AG04449 (cell line): Measurements from ENCODE around the gene OR1F1.
A peak's percentile ranks its signal among the peaks of the same experiment; 100 is the strongest.
"Not testable (repeated sequence)": the region's sequence is repeated elsewhere in the genome, so short reads cannot be mapped to it uniquely, and the experiment has no call there.

Experiments
- CTCF ChIA-PET: fragments of 350-600 bp; formaldehyde crosslinking; extraction: SDS; loops from one replicate; lab custom pipeline; 2021; ENCODE audit warnings: antibody characterized with exemption; lab: Yijun Ruan, JAX
- POLR2A ChIA-PET: fragments of 400-600, 350-600 bp; formaldehyde crosslinking; extraction: SDS; loops from one replicate; lab custom pipeline; 2020; ENCODE audit warnings: antibody characterized with exemption, inconsistent platforms; lab: Yijun Ruan, JAX
- DNase-seq: peaks from one replicate; pipeline ENCODE4 v3.0.0-alpha.2; 2010; ENCODE audit warnings: low read depth, low spot score
- H3K4me3 ChIP-seq: 2 replicates; pipeline ENCODE4 v1.5.1; 2011; ENCODE audit warnings: low read depth, mild to moderate bottlenecking, control low read depth, low read length
- CTCF ChIP-seq: IDR thresholded peaks from one replicate; pipeline ENCODE4 v1.5.1; 2011; ENCODE audit warnings: mild to moderate bottlenecking, moderate library complexity, low read length, control low read depth, inconsistent platforms; ENCODE audit not compliant: insufficient read depth; ENCODE audit errors: missing control alignments

OR1F1 gene

DNA sequence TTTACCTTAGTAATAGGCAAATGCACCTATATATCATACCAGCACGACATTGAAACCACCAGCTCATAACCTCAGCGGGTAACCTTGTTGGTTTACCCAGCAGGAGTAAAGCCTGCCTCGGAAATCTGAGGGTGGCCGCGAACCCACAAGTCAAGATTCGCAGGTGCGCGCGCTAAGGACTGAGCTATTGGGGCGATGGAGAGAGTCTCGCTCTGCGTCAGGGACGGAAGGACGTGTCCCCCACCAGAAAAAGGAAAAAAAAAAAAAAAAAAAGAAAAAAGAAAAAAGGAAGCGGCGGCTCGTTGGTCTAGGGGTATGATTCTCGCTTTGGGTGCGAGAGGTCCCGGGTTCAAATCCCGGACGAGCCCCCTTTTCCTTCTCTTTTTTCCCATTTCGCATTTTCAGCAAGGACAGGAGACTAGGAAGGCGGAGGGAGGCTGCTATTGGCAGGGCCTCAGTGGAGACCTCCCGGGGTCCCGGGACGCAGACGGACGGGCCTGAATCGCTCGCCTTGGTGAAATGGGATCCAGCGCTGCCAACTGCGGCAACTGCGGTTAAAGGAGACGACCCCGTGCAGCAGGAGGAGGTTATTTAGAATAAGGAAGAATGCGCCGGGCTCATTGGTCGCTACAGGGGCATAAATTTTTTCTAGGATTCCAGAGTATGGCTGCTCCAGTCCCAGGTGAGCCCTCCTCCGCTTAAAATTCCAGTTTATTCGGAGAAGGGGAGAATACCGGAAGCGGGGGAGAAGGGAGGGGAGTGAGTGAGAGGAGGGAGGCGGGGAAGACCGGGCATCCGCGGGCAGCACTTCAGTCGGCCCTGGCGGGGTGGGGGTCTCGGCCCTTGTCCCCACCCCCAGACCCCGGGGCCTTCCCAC lies at the start of gene OR1F1:
TSS of gene OR1F1 (plus strand) at position 407 of the 877 bp plus-strand sequence.
- TF ChIP-seq CTCF: no peak
- peak; percentile 44 for DNase-seq
- CTCF ChIA-PET: interaction anchor here (0.9 to 1.3 kb wide), 3 partner anchors 20 to 312 kb away, joined by 3 to 6 read pairs (median 3); partner anchors contain the start of gene CLUAP1
- POLR2A ChIA-PET: interaction anchor here (0.6 to 0.8 kb wide), 2 partner anchors 38 to 305 kb away, joined by 3 to 7 read pairs; partner anchors contain the start of gene FLYWCH2
- H3K4me3 ChIP-seq: peak within 1 kb of the TSS; percentile 69

DNA sequence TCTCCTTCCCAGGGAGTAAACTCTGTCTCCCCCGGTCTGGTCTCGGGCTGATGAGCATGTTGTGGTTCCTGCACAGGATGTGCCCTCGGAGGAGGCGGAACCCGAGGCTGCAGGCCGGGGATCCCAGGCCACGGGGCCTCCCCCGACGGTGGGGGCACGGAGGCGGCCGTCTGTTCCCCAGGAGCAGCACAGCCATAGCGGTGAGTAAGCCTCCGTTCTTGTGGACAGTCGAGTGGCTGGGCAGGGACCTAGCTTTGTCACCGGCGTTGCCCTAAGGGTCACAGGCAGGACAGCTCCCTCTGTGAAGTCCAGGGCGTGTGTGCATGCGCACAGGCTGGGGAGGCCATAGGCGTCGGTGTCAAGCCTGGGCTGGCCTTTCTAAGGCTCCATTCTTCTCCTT lies 49.7 kb upstream of the OR1F1 start:
- no peak for DNase-seq
- no peak for TF ChIP-seq CTCF
- ChIA-PET POLR2A (no interaction called here), CTCF (interaction anchor here (1.3 to 14.9 kb wide), 3 partner anchors 9 to 106 kb away, joined by 5 to 206 read pairs (median 24); no protein-coding TSS in a partner anchor)
- H3K4me3 ChIP-seq: no peak overlapping the region

DNA sequence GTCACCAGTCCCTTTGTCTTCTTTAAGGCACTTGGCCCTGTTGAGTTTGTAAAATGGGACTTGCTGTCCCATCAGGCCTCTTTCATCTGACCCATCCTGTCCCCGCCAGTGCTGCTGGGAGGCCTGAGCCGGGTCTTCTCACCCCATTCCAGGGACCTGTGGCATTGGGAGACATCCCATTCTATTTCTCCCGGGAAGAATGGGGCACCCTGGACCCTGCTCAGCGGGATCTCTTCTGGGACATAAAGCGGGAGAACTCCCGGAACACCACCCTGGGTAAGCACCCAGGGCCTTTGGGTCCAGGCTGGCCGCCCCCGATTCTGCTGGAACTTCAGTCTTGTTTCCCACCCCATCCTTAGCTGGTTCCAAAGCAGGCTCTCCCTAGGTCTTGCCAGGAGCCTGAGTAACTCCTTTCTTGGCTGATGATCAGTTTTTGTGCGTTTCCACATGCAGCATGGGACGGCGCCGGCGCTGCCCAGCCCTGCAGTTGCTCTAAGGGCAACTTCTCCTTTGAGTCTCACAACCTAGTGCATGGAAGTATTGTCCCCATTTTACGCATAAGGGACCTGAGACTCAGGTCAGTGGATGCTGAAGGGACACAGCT lies 49.1 kb upstream of the OR1F1 start:
- TF ChIP-seq CTCF: no peak
- no peak for DNase-seq
- ChIA-PET CTCF (interaction anchor here (1.3 to 14.9 kb wide), 3 partner anchors 9 to 107 kb away, joined by 5 to 206 read pairs (median 24); no protein-coding TSS in a partner anchor), POLR2A (interaction anchor here (1.2 kb wide), 1 partner anchor 9 kb away, joined by 3 read pairs; no protein-coding TSS in a partner anchor)
- H3K4me3 ChIP-seq: no peak overlapping the region

GRCh38 chr16:3139561-3139960 lies 48.4 kb upstream of the OR1F1 start:
- ChIA-PET POLR2A (interaction anchor here (1.2 kb wide), 1 partner anchor 8 kb away, joined by 3 read pairs; no protein-coding TSS in a partner anchor), CTCF (interaction anchor here (1.1 to 14.9 kb wide), 5 partner anchors 8 to 107 kb away, joined by 4 to 206 read pairs (median 13); no protein-coding TSS in a partner anchor)
- H3K4me3 ChIP-seq, DNase-seq: not testable (repeated sequence)

DNA sequence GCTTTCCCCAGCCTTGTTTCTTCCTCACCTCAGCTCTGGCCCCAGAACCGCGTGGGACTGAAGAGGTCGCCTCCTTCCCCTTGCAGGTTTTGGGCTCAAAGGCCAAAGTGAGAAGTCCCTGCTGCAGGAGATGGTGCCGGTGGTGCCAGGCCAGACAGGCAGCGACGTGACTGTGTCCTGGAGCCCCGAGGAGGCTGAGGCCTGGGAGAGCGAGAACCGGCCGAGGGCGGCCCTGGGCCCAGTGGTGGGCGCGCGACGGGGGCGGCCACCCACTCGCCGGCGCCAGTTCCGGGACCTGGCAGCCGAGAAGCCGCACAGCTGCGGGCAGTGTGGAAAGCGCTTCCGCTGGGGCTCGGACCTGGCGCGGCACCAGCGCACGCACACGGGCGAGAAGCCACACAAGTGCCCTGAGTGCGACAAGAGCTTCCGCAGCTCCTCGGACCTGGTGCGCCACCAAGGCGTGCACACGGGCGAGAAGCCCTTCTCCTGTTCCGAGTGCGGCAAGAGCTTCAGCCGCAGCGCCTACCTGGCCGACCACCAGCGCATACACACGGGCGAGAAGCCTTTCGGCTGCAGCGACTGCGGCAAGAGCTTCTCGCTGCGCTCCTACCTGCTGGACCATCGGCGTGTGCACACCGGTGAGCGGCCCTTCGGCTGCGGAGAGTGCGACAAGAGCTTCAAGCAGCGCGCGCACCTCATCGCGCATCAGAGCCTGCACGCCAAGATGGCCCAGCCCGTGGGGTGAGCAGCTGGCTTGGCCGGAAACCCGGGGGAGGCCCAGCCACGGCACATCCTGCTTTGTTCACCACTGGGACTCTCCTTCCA lies 47.2 kb upstream of the OR1F1 start:
- no peak for DNase-seq
- CTCF ChIA-PET: interaction anchor here (0.7 to 14.9 kb wide), 3 partner anchors 7 to 376 kb away, joined by 3 to 206 read pairs (median 13); no protein-coding TSS in a partner anchor
- no peak for TF ChIP-seq CTCF
- H3K4me3 ChIP-seq: no peak overlapping the region
- POLR2A ChIA-PET: no interaction called here

- H3K4me3 ChIP-seq: no peak overlapping the region
- TF ChIP-seq CTCF: no peak
- ChIA-PET CTCF (interaction anchor here (14.9 kb wide), 1 partner anchor 6 kb away, joined by 206 read pairs; no protein-coding TSS in a partner anchor), POLR2A (no interaction called here)
- DNase-seq: no peak
Observed at GRCh38 chr16:3141781-3142311, 46.2 kb upstream of the OR1F1 start.
